GM12878 (cell line): ENCODE measurements around the gene CCDC8. TPM values are rescaled to one million over a fixed set of nuclear protein-coding genes. Genes with fewer than 3 reads are reported as not detected.

ENCODE experiments used
- ATAC-seq: fragments of 200-7000 bp; cut with Tn5 transposase; 3 replicates; pipeline ENCODE4 v1.9.1; 2020; ENCODE audit warnings: mild to moderate bottlenecking, moderate library complexity
- BruUV-seq: library from RNA; stranded (reverse); fragments of 400-500 nt; replicated peaks from 2 replicates; lab custom pipeline; 2021; lab: Mats Ljungman, UMichigan
- CTCF ChIA-PET: fragments of 300-600 bp; sonication (Branson Sonifier 250); formaldehyde crosslinking; extraction: SDS; loops from one replicate; lab custom pipeline; 2021; ENCODE audit warnings: inconsistent platforms; lab: Yijun Ruan, JAX
- POLR2A ChIA-PET: fragments of 350-600 bp; formaldehyde crosslinking; extraction: SDS; loops from one replicate; lab custom pipeline; 2021; ENCODE audit warnings: inconsistent platforms; lab: Charles Lee
- RAD21 ChIA-PET: fragments of 300-600 bp; sonication (Branson Sonifier 250); formaldehyde crosslinking; loops from one replicate; lab custom pipeline; 2023; ENCODE audit warnings: antibody characterized with exemption; ENCODE audit not compliant: unreplicated experiment; lab: Charles Lee
- SMC1A ChIA-PET: fragments of 300-600 bp; sonication (Branson Sonifier 250); formaldehyde crosslinking; loops from one replicate; lab custom pipeline; 2023; ENCODE audit not compliant: unreplicated experiment, uncharacterized antibody; lab: Charles Lee
- DNase-seq: peaks from one replicate; pipeline ENCODE4 v3.0.0-alpha.2; 2011; ENCODE audit warnings: low read depth, low spot score
- FAIRE-seq: peaks from 3 replicates; lab custom pipeline; 2011; peaks lifted over from hg19 to GRCh38; lab: Jason Lieb, UNC
- H2AFZ ChIP-seq: 2 replicates; pipeline ENCODE4 v1.6.0; 2011; ENCODE audit warnings: low read depth, low read length, control low read depth; ENCODE audit not compliant: control insufficient read depth
- H3K27ac ChIP-seq: 2 replicates; pipeline ENCODE4 v1.5.1; 2011; ENCODE audit warnings: control low read depth; ENCODE audit not compliant: control insufficient read depth, insufficient read depth
- H3K27me3 ChIP-seq, 2 experiments: replicated peaks in 1 of 2; 2 replicates each; pipeline versions ENCODE4 v1.6.0 to v1.6.1; 2011; ENCODE audit warnings: low read length in 1 of 2; ENCODE audit not compliant: control insufficient read depth in 2 of 2, insufficient read depth in 2 of 2
- H3K36me3 ChIP-seq, 2 experiments: 2 replicates each; pipeline ENCODE4 v1.5.1; 2011; ENCODE audit warnings: low read length in 1 of 2; ENCODE audit not compliant: control insufficient read depth in 2 of 2, insufficient read depth in 2 of 2
- H3K4me1 ChIP-seq: 2 replicates; pipeline ENCODE4 v1.6.1; 2011; ENCODE audit warnings: mild to moderate bottlenecking, low read length, moderate library complexity, mixed read lengths; ENCODE audit not compliant: control insufficient read depth, insufficient read depth
- H3K4me2 ChIP-seq: 2 replicates; pipeline ENCODE4 v1.6.0; 2011; ENCODE audit warnings: control low read depth; ENCODE audit not compliant: control insufficient read depth, insufficient read depth
- H3K4me3 ChIP-seq: fragments of 200-600 bp; sonication (generic); 2 replicates; pipeline ENCODE4 v1.5.1; 2016
- H3K79me2 ChIP-seq: 2 replicates; pipeline ENCODE4 v1.6.0; 2011; ENCODE audit warnings: low read length; ENCODE audit not compliant: control insufficient read depth, insufficient read depth
- H3K9ac ChIP-seq: 2 replicates; pipeline ENCODE4 v1.8.0; 2011; ENCODE audit warnings: low read length, control low read depth, mixed read lengths; ENCODE audit not compliant: control insufficient read depth, insufficient read depth
- H3K9me3 ChIP-seq: replicated peaks from 3 replicates; pipeline ENCODE4 v1.5.1; 2011; ENCODE audit warnings: mild to moderate bottlenecking, low read length; ENCODE audit not compliant: control insufficient read depth, insufficient read depth
- H4K20me1 ChIP-seq: 2 replicates; pipeline ENCODE4 v1.6.0; 2011; ENCODE audit not compliant: control insufficient read depth, insufficient read depth
- JUNB ChIP-seq: IDR thresholded peaks from 2 replicates; pipeline ENCODE4 v1.6.1; 2016; ENCODE audit warnings: antibody characterized with exemption, mild to moderate bottlenecking
- RUNX3 ChIP-seq: IDR thresholded peaks from 2 replicates; pipeline ENCODE4 v1.6.1; 2012; ENCODE audit warnings: low read length, inconsistent platforms
- WGBS: methylation state at CpG from one replicate; pipeline ENCODE4 v1.1.6; 2016; ENCODE audit warnings: low lambda C conversion rate; ENCODE audit not compliant: insufficient replicate concordance, insufficient coverage; ENCODE audit errors: missing lambda C conversion rate; 5-methylcytosine and 5-hydroxymethylcytosine counted together
- in situ Hi-C: fragments of 300-500 bp; cut with MboI; formaldehyde crosslinking; loops from 9 replicates; pipeline ENCODE4 v1.14.3; 2018; ENCODE audit warnings: mixed read lengths
- intact Hi-C: fragments of 100-400 bp; cut with micrococcal nuclease; formaldehyde crosslinking; loops from one replicate; pipeline ENCODE4 v1.14.2; 2022; ENCODE audit not compliant: unreplicated experiment
- polyA plus RNA-seq, 11 experiments: library from polyadenylated mRNA; depleted of rRNA in 4 of 11; unstranded in 6 of 11; stranded (reverse) in 5 of 11; fragments of >200 nt; fragmentation: Nextera tagmentation in 4 of 11; fragmentation: Illumina TruSeq in 1 of 11; extraction: Ambion mirVana in 4 of 11; extraction: Trizol in 1 of 11; gene quantifications; 1 replicate in 1 of 11; 2 replicates in 10 of 11; pipeline versions ENCODE4 v1.2.1 to v1.2.3, GENCODE V29; 2011 to 2016; ENCODE audit warnings: inconsistent platforms in 2 of 11, missing spikeins in 2 of 11, low read depth in 1 of 11
- total RNA-seq, 4 experiments: library from RNA; depleted of rRNA in 3 of 4; stranded (reverse); fragments of >200 nt in 3 of 4; fragmentation: Illumina TruSeq in 1 of 4; extraction: Trizol in 1 of 4; gene quantifications; 2 replicates each; pipeline versions ENCODE4 v1.2.1 to v1.2.3, GENCODE V29; 2013 to 2021

The CCDC8 gene
- total and polyA plus RNA-seq, 10 of the 15 experiments (the other 5 are each of a cell fraction or from before 2014, with no cell fraction given) = under 0.01 to 0.15 (median 0.05) TPM; not detected in 5

GRCh38 chr19:46361915-46362314, 51.4 kb downstream of the CCDC8 start:
- no TSS peak for BruUV-seq
- Histone ChIP-seq H2AFZ (no peak overlapping the region), H3K27ac (no peak overlapping the region), H3K4me1 (no peaks in the 10 kb centered on the region), H3K27me3 (no peaks in the 10 kb centered on the region), H4K20me1 (no peaks in the 10 kb centered on the region), H3K4me2 (0 out of 2 replicates have a peak overlapping the region, but pooled peaks have one; percentile 43), H3K79me2 (peaks cover 15% of the 10 kb centered on the region), H3K9me3 (no peaks in the 10 kb centered on the region)
- in situ Hi-C loops = no loop called here
- WGBS = 50% methylated on average over 2 of the region's 2 CpGs
- intact Hi-C loops = no loop called here
- ChIA-PET SMC1A (interaction anchor here (0.8 kb wide), 1 partner anchor 11 kb away, joined by 3 read pairs; no protein-coding TSS in a partner anchor), POLR2A (no interaction called here), RAD21 (interaction anchor here (0.7 kb wide), 1 partner anchor 9 kb away, joined by 3 read pairs; no protein-coding TSS in a partner anchor)
- no peak for DNase-seq
- no peak for TF ChIP-seq JUNB
- TF ChIP-seq RUNX3 = peak; percentile 77
- TF ChIP-seq, all 136 proteins: peak for 1
- FAIRE-seq = no peak
- no peak for ATAC-seq
- CTCF ChIA-PET = interaction anchor here (0.7 to 0.9 kb wide), 2 partner anchors 9 to 14 kb away, joined by 4 read pairs; no protein-coding TSS in a partner anchor
- no peak overlapping the region for H3K4me3 ChIP-seq
- H3K9ac ChIP-seq = no peak overlapping the region
- H3K36me3 ChIP-seq = peaks cover 12 to 20% of the 10 kb centered on the region in 2 experiments

Other genes starting within 250 kb of the CCDC8 start
Only the 7 nearest of the 10 such genes appear.
- not detected in 2 replicates for gene IGFL1, start 183.8 kb downstream of the CCDC8 start, total RNA-seq (2014; rRNA removed)
- not detected in 2 replicates for gene IGFL1, start 183.8 kb downstream of the CCDC8 start, total RNA-seq (2014; rRNA removed; fragmentation: Illumina TruSeq; extraction: Trizol)
- not detected in 2 replicates for gene IGFL1, start 183.8 kb downstream of the CCDC8 start, total RNA-seq (2021)
- not detected in 2 replicates for gene IGFL1, start 183.8 kb downstream of the CCDC8 start, polyA plus RNA-seq (2011; rRNA removed)
- gene IGFL1, start 183.8 kb downstream of the CCDC8 start, polyA plus RNA-seq (2014; fragmentation: Illumina TruSeq; extraction: Trizol) = not detected in 2 replicates
- gene IGFL1, start 183.8 kb downstream of the CCDC8 start, polyA plus RNA-seq (2014; fragmentation: Nextera tagmentation; extraction: Ambion mirVana) = not detected
- not detected in 2 replicates for gene IGFL1, start 183.8 kb downstream of the CCDC8 start, polyA plus RNA-seq (2014; rRNA removed)
- not detected for gene IGFL1, start 183.8 kb downstream of the CCDC8 start, polyA plus RNA-seq (2016; fragmentation: Nextera tagmentation; extraction: Ambion mirVana)
- gene HIF3A, start 116.5 kb downstream of the CCDC8 start, total RNA-seq (2014; rRNA removed) = 0.06 TPM in 1 of 2 replicates, not detected in the other
- not detected in 2 replicates for gene HIF3A, start 116.5 kb downstream of the CCDC8 start, total RNA-seq (2014; rRNA removed; fragmentation: Illumina TruSeq; extraction: Trizol)
- 0.18 and 0.32 TPM in 2 replicates for gene HIF3A, start 116.5 kb downstream of the CCDC8 start, total RNA-seq (2021)
- not detected in 2 replicates for gene HIF3A, start 116.5 kb downstream of the CCDC8 start, polyA plus RNA-seq (2011; rRNA removed)
- gene HIF3A, start 116.5 kb downstream of the CCDC8 start, polyA plus RNA-seq (2014; fragmentation: Illumina TruSeq; extraction: Trizol) = not detected in 2 replicates
- gene HIF3A, start 116.5 kb downstream of the CCDC8 start, polyA plus RNA-seq (2014; fragmentation: Nextera tagmentation; extraction: Ambion mirVana) = under 1 TPM in 1 of 2 experiments, not detected in 1; 0.03 TPM
- not detected in 2 replicates for gene HIF3A, start 116.5 kb downstream of the CCDC8 start, polyA plus RNA-seq (2014; rRNA removed)
- gene HIF3A, start 116.5 kb downstream of the CCDC8 start, polyA plus RNA-seq (2016; fragmentation: Nextera tagmentation; extraction: Ambion mirVana) = under 1 TPM; 0.03 to 0.20 TPM
- 104 and 111 TPM in 2 replicates for gene PPP5C, start 66.5 kb downstream of the CCDC8 start, total RNA-seq (2014; rRNA removed)
- gene PPP5C, start 66.5 kb downstream of the CCDC8 start, total RNA-seq (2014; rRNA removed; fragmentation: Illumina TruSeq; extraction: Trizol) = 68.9 and 79.8 TPM in 2 replicates
- gene PPP5C, start 66.5 kb downstream of the CCDC8 start, total RNA-seq (2021) = 80.1 and 96.3 TPM in 2 replicates
- gene PPP5C, start 66.5 kb downstream of the CCDC8 start, polyA plus RNA-seq (2011; rRNA removed) = 98.9 and 154 TPM in 2 replicates
- gene PPP5C, start 66.5 kb downstream of the CCDC8 start, polyA plus RNA-seq (2014; fragmentation: Illumina TruSeq; extraction: Trizol) = 136 and 162 TPM in 2 replicates
- 1 to 10 TPM; 1.1 to 2.0 TPM for gene PPP5C, start 66.5 kb downstream of the CCDC8 start, polyA plus RNA-seq (2014; fragmentation: Nextera tagmentation; extraction: Ambion mirVana)
- 125 and 138 TPM in 2 replicates for gene PPP5C, start 66.5 kb downstream of the CCDC8 start, polyA plus RNA-seq (2014; rRNA removed)
- 10 to 100 TPM; 80.1 to 92.7 TPM for gene PPP5C, start 66.5 kb downstream of the CCDC8 start, polyA plus RNA-seq (2016; fragmentation: Nextera tagmentation; extraction: Ambion mirVana)
- not detected in 2 replicates for gene PNMA8C, start 15.4 kb upstream of the CCDC8 start, total RNA-seq (2014; rRNA removed)
- not detected in 2 replicates for gene PNMA8C, start 15.4 kb upstream of the CCDC8 start, total RNA-seq (2014; rRNA removed; fragmentation: Illumina TruSeq; extraction: Trizol)
- gene PNMA8C, start 15.4 kb upstream of the CCDC8 start, total RNA-seq (2021) = not detected in 2 replicates
- gene PNMA8C, start 15.4 kb upstream of the CCDC8 start, polyA plus RNA-seq (2011; rRNA removed) = not detected in 2 replicates
- gene PNMA8C, start 15.4 kb upstream of the CCDC8 start, polyA plus RNA-seq (2014; fragmentation: Illumina TruSeq; extraction: Trizol) = not detected in 2 replicates
- gene PNMA8C, start 15.4 kb upstream of the CCDC8 start, polyA plus RNA-seq (2014; fragmentation: Nextera tagmentation; extraction: Ambion mirVana) = not detected
- gene PNMA8C, start 15.4 kb upstream of the CCDC8 start, polyA plus RNA-seq (2014; rRNA removed) = not detected in 2 replicates
- gene PNMA8C, start 15.4 kb upstream of the CCDC8 start, polyA plus RNA-seq (2016; fragmentation: Nextera tagmentation; extraction: Ambion mirVana) = not detected
- 0.28 and 0.98 TPM in 2 replicates for gene PNMA8A, start 58.0 kb upstream of the CCDC8 start, total RNA-seq (2014; rRNA removed)
- 0.22 and 0.23 TPM in 2 replicates for gene PNMA8A, start 58.0 kb upstream of the CCDC8 start, total RNA-seq (2014; rRNA removed; fragmentation: Illumina TruSeq; extraction: Trizol)
- 0.26 and 0.88 TPM in 2 replicates for gene PNMA8A, start 58.0 kb upstream of the CCDC8 start, total RNA-seq (2021)
- 0.15 and 0.17 TPM in 2 replicates for gene PNMA8A, start 58.0 kb upstream of the CCDC8 start, polyA plus RNA-seq (2011; rRNA removed)
- gene PNMA8A, start 58.0 kb upstream of the CCDC8 start, polyA plus RNA-seq (2014; fragmentation: Illumina TruSeq; extraction: Trizol) = 0.08 and 0.18 TPM in 2 replicates
- under 1 TPM; 0.02 to 0.05 TPM for gene PNMA8A, start 58.0 kb upstream of the CCDC8 start, polyA plus RNA-seq (2014; fragmentation: Nextera tagmentation; extraction: Ambion mirVana)
- 0.05 and 0.19 TPM in 2 replicates for gene PNMA8A, start 58.0 kb upstream of the CCDC8 start, polyA plus RNA-seq (2014; rRNA removed)
- gene PNMA8A, start 58.0 kb upstream of the CCDC8 start, polyA plus RNA-seq (2016; fragmentation: Nextera tagmentation; extraction: Ambion mirVana) = under 1 TPM; 0.10 to 0.15 TPM
- gene PNMA8B, start 82.3 kb upstream of the CCDC8 start, total RNA-seq (2014; rRNA removed) = not detected in 2 replicates
- gene PNMA8B, start 82.3 kb upstream of the CCDC8 start, total RNA-seq (2014; rRNA removed; fragmentation: Illumina TruSeq; extraction: Trizol) = not detected in 2 replicates
- gene PNMA8B, start 82.3 kb upstream of the CCDC8 start, total RNA-seq (2021) = not detected in 2 replicates
- gene PNMA8B, start 82.3 kb upstream of the CCDC8 start, polyA plus RNA-seq (2011; rRNA removed) = not detected in 2 replicates
- gene PNMA8B, start 82.3 kb upstream of the CCDC8 start, polyA plus RNA-seq (2014; fragmentation: Illumina TruSeq; extraction: Trizol) = 0.01 TPM in 1 of 2 replicates, not detected in the other
- gene PNMA8B, start 82.3 kb upstream of the CCDC8 start, polyA plus RNA-seq (2014; fragmentation: Nextera tagmentation; extraction: Ambion mirVana) = not detected
- not detected in 2 replicates for gene PNMA8B, start 82.3 kb upstream of the CCDC8 start, polyA plus RNA-seq (2014; rRNA removed)
- gene PNMA8B, start 82.3 kb upstream of the CCDC8 start, polyA plus RNA-seq (2016; fragmentation: Nextera tagmentation; extraction: Ambion mirVana) = not detected
- gene CALM3, start 187.8 kb upstream of the CCDC8 start, total RNA-seq (2014; rRNA removed) = 177 and 178 TPM in 2 replicates
- gene CALM3, start 187.8 kb upstream of the CCDC8 start, total RNA-seq (2014; rRNA removed; fragmentation: Illumina TruSeq; extraction: Trizol) = 197 and 205 TPM in 2 replicates
- 371 and 375 TPM in 2 replicates for gene CALM3, start 187.8 kb upstream of the CCDC8 start, total RNA-seq (2021)
- gene CALM3, start 187.8 kb upstream of the CCDC8 start, polyA plus RNA-seq (2011; rRNA removed) = 733 and 849 TPM in 2 replicates
- gene CALM3, start 187.8 kb upstream of the CCDC8 start, polyA plus RNA-seq (2014; fragmentation: Illumina TruSeq; extraction: Trizol) = 338 and 393 TPM in 2 replicates
- 100 to 1,000 TPM; 164 to 202 TPM for gene CALM3, start 187.8 kb upstream of the CCDC8 start, polyA plus RNA-seq (2014; fragmentation: Nextera tagmentation; extraction: Ambion mirVana)
- gene CALM3, start 187.8 kb upstream of the CCDC8 start, polyA plus RNA-seq (2014; rRNA removed) = 346 and 407 TPM in 2 replicates
- 100 to 1,000 TPM; 349 to 375 TPM for gene CALM3, start 187.8 kb upstream of the CCDC8 start, polyA plus RNA-seq (2016; fragmentation: Nextera tagmentation; extraction: Ambion mirVana)